Measurements from ENCODE around the gene RTP5. TPM values are rescaled to one million over a fixed set of nuclear protein-coding genes. Genes with fewer than 3 reads are reported as not detected.

The RTP5 gene
- total RNA-seq, 1 donor from 2014 or later = not detected

DNA sequence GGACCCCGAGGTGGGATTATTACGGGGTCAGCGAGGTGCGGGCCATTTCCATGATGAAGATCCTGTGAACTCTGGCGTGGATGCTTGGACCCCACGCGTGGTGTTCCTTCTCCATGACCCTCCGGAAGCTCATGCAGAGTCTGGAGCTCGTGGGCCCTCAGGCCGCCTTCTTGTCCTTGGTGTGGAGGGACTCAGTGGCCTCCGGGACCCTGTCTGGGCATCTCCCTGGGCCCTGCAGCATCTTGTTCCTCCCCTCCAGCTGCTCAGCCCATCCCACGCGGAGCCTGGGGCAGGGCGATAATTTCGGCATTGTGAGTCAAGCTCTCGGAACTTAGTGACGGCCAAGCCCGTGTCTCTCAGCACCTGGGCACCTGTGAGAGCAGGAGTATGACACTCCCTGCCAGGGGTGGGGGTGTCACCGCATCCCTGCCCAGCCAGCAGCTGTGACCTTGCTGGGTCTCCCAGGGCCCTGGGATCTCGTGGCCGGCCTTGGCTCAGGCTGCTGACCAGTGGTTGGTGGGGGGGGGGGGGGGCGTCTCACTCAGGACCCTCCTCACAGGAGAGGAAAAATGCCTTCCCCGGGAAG lies 24.6 kb downstream of the RTP5 start:
- DNase-seq (ENCODE audit: missing footprints) (peak; percentile 49), ATAC-seq (no peak)

DNA sequence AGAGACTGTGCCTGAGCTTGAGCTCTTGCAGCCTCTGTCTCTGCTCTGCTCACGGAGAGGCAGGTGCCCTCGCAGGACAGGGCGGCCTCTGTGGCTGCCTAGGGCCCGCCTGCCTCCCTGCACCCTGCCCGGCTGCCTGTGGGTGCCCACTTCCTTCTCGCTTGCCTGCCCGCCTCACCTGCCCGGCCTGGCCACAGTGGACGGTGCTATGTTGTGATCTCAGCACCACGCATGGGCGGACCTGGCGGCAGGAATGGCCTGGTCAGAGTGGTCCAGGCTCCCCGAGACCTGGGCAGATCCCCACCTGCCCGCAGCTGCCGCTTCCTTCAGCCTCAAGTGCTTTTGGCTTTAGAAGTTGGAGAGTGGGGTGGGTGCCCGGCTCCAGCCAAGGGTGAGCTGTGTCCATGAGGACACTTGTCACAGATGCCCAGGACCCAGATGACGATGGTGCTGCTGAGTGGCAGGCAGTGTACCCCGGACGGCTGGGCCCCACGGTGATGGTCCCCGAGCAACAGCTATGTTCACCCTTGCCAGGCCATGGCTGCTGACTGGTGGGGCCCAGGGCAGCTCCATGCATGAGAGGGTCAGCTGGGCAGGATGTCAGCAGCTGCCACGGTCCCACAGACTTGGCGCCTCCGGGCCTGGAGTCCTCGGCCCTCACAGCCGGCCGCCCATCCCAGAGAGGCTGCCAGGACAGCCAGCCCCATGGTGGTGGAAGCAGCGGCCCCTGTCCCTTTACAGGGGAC lies 25.3 kb downstream of the RTP5 start:
- DNase-seq (ENCODE audit: missing footprints) (peak; percentile 69), ATAC-seq (no peak)
- intact Hi-C loops (cut with DNase I) = no loop called here

More for the DNA sequence above, 24.6 kb downstream of the RTP5 start:
- intact Hi-C loops (cut with DNase I) = no loop called here

- ATAC-seq (no peak), DNase-seq (ENCODE audit: missing footprints) (no peak)
- intact Hi-C loops (cut with DNase I) = no loop called here
These were observed 25.8 kb downstream of the RTP5 start for GRCh38 chr2:241895427-241895711.

DNA sequence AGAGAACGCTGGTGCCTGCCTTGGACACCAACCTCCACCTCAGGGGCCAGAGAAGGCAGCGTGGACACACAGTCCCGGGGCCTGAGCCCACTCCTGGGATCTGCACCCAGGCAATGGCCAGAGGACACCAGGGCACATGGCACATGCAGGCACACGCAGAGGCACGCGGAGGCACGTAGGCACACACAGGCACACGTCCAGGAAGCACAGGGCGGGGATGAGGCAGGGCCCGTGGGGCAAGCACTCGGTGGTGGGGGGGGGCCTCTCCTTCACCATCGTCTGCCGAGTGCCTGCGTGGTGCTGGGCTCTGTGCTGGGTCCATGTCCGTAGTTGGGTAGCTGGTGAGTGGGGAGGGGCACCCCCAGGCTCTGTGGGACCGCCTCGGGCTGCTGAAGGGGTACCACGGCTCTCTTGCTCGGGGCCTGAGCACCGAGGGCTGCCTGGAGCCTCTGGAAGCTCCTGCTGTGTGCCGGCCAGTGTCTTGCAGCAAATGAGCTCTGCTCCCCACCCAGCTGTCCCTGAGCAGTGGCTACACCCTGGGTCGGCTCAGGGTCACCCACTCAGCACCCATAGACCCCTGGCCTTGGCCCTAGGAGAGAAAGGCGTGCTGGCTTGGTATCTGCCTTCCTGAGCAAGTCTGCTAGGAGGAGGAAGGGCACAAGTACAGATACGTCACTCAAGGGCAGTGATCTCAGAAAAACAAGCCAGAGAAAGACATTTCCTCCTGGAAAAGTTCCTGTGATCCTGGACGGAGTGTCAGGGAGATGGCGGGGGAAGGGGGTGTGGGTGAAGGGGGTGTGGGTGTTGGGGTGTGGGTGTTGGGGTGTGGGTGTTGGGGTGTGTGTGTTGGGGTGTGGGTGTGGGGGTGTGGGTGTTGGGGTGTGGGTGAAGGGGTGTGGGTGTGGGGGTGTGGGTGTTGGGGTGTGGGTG lies 26.4 kb downstream of the RTP5 start:
- peak; percentile 66 for DNase-seq (ENCODE audit: missing footprints)
- ATAC-seq = peak; percentile 18
- intact Hi-C loops (cut with DNase I) = no loop called here

GRCh38 chr2:241896746-241897201 lies 27.2 kb downstream of the RTP5 start:
- intact Hi-C loops (cut with DNase I) = no loop called here
- DNase-seq (ENCODE audit: missing footprints) (no peak), ATAC-seq (no peak)

- ATAC-seq (no peak), DNase-seq (ENCODE audit: missing footprints) (no peak)
- intact Hi-C loops (cut with DNase I) = no loop called here
These were observed 27.8 kb downstream of the RTP5 start for GRCh38 chr2:241897231-241897916.

GRCh38 chr2:241898463-241899270 lies 29.1 kb downstream of the RTP5 start:
- DNase-seq (ENCODE audit: missing footprints) (no peak), ATAC-seq (no peak)
- intact Hi-C loops (cut with DNase I) = no loop called here

GRCh38 chr2:241900251-241901017 lies 30.9 kb downstream of the RTP5 start:
- ATAC-seq = no peak
- DNase-seq (ENCODE audit: missing footprints) = peak; percentile 66
- intact Hi-C loops (cut with DNase I) = no loop called here

DNA sequence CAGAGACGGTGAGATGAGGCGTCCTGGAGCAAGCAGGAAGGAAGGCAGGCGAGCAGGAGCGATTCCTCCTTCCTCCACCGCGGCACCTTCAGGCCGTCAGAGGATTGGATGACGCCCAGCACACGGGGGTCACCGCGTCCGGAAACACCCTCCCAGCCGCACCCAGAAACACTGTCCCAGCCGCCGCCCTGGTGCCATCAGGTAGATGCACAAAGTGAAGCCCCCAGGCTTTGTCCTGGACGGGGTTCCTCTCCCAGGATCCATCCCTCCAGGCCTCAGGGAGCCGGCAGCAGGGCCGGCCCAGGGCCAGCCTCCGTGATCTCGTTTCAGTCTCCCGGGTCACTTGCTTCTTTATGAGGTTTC lies 31.5 kb downstream of the RTP5 start:
- DNase-seq (ENCODE audit: missing footprints) (peak; percentile 69), ATAC-seq (no peak)
- intact Hi-C loops (cut with DNase I) = no loop called here

- DNase-seq (ENCODE audit: missing footprints) (peak; percentile 65), ATAC-seq (no peak)
- intact Hi-C loops (cut with DNase I) = no loop called here
These were observed 32.2 kb downstream of the RTP5 start for GRCh38 chr2:241901500-241902351.

- peak; percentile 42 for DNase-seq (ENCODE audit: missing footprints)
- intact Hi-C loops (cut with DNase I) = no loop called here
- ATAC-seq = no peak
These were observed 32.9 kb downstream of the RTP5 start for GRCh38 chr2:241902357-241902991.

DNA sequence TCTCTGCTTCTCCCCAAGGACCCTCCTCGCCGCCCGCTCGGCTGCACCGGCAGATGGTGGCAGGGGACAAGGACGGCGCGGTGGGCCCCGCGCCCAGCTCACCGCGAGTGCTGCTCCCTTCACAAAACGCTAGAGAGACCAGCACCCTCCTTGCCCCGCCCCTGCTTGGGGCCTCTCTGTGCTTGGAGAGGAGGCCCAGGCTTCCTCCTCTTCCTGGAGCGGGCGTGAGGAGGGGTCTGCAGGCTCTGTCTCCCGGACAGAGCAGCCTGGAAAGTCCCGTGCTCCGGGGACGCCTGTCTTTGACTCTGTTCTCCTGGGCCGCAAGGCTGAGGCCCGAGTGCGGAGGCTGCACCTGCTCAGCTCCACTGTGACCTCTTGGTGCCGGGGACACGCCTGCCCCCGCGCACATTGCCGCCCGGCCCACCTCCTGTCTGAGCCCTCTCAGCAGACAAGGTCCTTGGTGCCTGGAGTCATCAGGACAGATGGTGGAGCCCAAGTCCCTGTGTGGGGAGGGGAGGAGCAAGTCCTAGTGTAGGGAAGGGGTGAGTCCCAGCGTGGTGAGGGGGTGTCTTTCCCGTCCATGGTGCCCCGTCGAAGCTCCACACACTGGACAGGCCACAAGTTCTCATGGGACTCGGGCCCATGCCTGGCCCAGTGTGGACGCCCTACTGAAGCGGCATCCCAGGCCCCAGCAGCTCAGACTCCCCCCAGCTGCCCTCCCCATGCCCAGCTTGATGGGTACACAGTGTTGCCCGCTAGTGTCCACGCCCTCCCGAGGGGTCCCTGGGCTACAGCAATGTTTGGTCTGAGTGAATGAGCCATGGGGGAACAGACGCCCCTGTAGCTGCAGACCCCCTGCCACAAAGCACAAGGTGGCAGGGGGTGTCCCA lies 33.8 kb downstream of the RTP5 start:
- intact Hi-C loops (cut with DNase I) = no loop called here
- ATAC-seq (no peak), DNase-seq (ENCODE audit: missing footprints) (no peak)

GRCh38 chr2:241904011-241904718 lies 34.6 kb downstream of the RTP5 start:
- intact Hi-C loops (cut with DNase I) = no loop called here
- DNase-seq (ENCODE audit: missing footprints) (no peak), ATAC-seq (no peak)

GRCh38 chr2:241904791-241905710 lies 35.5 kb downstream of the RTP5 start:
- ATAC-seq (no peak), DNase-seq (ENCODE audit: missing footprints) (no peak)
- intact Hi-C loops (cut with DNase I) = no loop called here
